OCI-LY1 (cell line): ENCODE results near the gene PPP2R2B.

ENCODE experiments used
- CTCF ChIP-seq: fragments of 200-600 bp; sonication (generic), shearing (Covaris generic); IDR thresholded peaks from 2 replicates; pipeline ENCODE4 v1.5.1; 2017; ENCODE audit warnings: mild to moderate bottlenecking, antibody characterized with exemption, low read length, moderate library complexity, mixed read lengths
- EZH2 ChIP-seq: fragments of 200-600 bp; sonication (generic), shearing (Covaris generic); IDR thresholded peaks from 2 replicates; pipeline ENCODE4 v1.8.0; 2017; ENCODE audit warnings: borderline replicate concordance, mixed run types, mild to moderate bottlenecking, antibody characterized with exemption, low read length, moderate library complexity, mixed read lengths

GRCh38 chr5:146862641-146863040 is 15.9 kb downstream of the PPP2R2B start:
- no peak for TF ChIP-seq CTCF
- no peak for TF ChIP-seq EZH2
